ENCODE results near the gene SBSN.

Gene SBSN

GRCh38 chr19:35556025-35556590, 28.0 kb upstream of the SBSN start:
- H3K4me3 ChIP-seq (ENCODE audit: low read length) = no peak overlapping the region
- no peak overlapping the region for H3K27ac ChIP-seq (ENCODE audit: low read depth, low read length)
- no peaks in the 10 kb centered on the region for H3K27me3 ChIP-seq (ENCODE audit: insufficient read depth, low read length, poor library complexity)
- H3K4me1 ChIP-seq (ENCODE audit: control insufficient read depth, low read depth, low read length) = no peaks in the 10 kb centered on the region
- H2BK120ac ChIP-seq (ENCODE audit: low read depth, low read length) = no peak overlapping the region
- no CpG with 5 or more reads among the region's 9 CpGs for WGBS (ENCODE audit: extremely low coverage, insufficient coverage, low lambda C conversion rate)
- H3K36me3 ChIP-seq (ENCODE audit: control insufficient read depth, insufficient read depth, low read length) = no peaks in the 10 kb centered on the region
- H3K9ac ChIP-seq (ENCODE audit: low read length) = no peak overlapping the region
- no peak overlapping the region for H2AK5ac ChIP-seq (ENCODE audit: low read length)
- H3K23ac ChIP-seq (ENCODE audit: low read length) = no peak overlapping the region
- no peak overlapping the region for H3K56ac ChIP-seq (ENCODE audit: low read length)
- no peak overlapping the region for H3K4ac ChIP-seq (ENCODE audit: low read depth, low read length)
- H4K8ac ChIP-seq (ENCODE audit: low read depth, low read length) = no peak overlapping the region
- no peak overlapping the region for H2BK5ac ChIP-seq (ENCODE audit: low read length)
- H4K5ac ChIP-seq (ENCODE audit: low read length) = no peak overlapping the region
- no peak for DNase-seq
- no peaks in the 10 kb centered on the region for H3K79me2 ChIP-seq (ENCODE audit: control insufficient read depth, insufficient read depth, low read length)
- no peaks in the 10 kb centered on the region for H3K79me1 ChIP-seq (ENCODE audit: low read length)
- H2BK15ac ChIP-seq (replicated peaks; ENCODE audit: low read depth) = no peak overlapping the region
- no peak overlapping the region for H3K4me2 ChIP-seq (ENCODE audit: low read length)
- H3K18ac ChIP-seq (ENCODE audit: low read length) = no peak overlapping the region

DNA sequence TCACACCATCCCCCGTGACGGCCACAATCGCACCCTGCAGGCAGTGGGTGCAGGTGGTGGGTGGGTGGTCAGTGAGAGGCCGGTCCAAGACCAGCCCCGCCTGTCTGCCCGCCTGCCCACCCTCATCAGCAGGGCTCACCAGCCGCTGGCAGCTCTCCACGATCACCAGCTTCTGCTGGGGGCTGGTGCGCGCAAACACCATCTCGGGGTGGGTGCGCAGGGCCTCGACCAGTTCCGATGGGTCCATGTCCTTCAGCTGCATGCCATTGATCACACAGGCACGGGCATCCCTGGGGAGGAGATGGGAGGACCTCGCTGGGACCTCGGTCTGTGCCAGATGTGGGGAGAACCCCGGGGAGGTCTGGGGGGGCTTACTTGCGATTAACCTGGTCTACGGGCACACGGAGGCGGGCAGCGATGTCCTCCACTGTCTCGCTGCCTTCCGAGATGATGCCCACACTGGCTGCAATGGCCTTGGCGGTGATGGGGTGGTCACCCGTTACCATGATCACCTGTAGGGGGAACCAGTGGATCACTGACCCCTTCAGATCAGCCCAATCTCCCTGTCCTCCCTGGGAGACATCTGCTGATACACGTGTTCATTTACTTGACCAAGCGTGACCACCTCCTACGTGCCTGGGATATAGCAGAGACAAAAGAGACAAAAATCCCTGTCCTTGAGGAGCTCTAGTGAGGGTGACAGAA, 27.3 kb upstream of the SBSN start:
- Histone ChIP-seq H3K27me3 (ENCODE audit: insufficient read depth, low read length, poor library complexity) (no peaks in the 10 kb centered on the region), H3K79me1 (ENCODE audit: low read length) (no peaks in the 10 kb centered on the region), H4K5ac (ENCODE audit: low read length) (no peak overlapping the region), H4K8ac (ENCODE audit: low read depth, low read length) (no peak overlapping the region), H3K36me3 (ENCODE audit: control insufficient read depth, insufficient read depth, low read length) (no peaks in the 10 kb centered on the region), H3K79me2 (ENCODE audit: control insufficient read depth, insufficient read depth, low read length) (no peaks in the 10 kb centered on the region), H3K4ac (ENCODE audit: low read depth, low read length) (no peak overlapping the region), H3K18ac (ENCODE audit: low read length) (no peak overlapping the region), H3K4me3 (ENCODE audit: low read length) (no peak overlapping the region), H3K27ac (ENCODE audit: low read depth, low read length) (no peak overlapping the region), H3K4me1 (ENCODE audit: control insufficient read depth, low read depth, low read length) (no peaks in the 10 kb centered on the region), H2BK5ac (ENCODE audit: low read length) (no peak overlapping the region), H3K4me2 (ENCODE audit: low read length) (no peak overlapping the region), H3K23ac (ENCODE audit: low read length) (no peak overlapping the region), H2BK120ac (ENCODE audit: low read depth, low read length) (no peak overlapping the region), H2BK15ac (replicated peaks; ENCODE audit: low read depth) (no peak overlapping the region), H3K56ac (ENCODE audit: low read length) (no peak overlapping the region), H3K9ac (ENCODE audit: low read length) (no peak overlapping the region), H2AK5ac (ENCODE audit: low read length) (no peak overlapping the region)
- no CpG with 5 or more reads among the region's 30 CpGs for WGBS (ENCODE audit: extremely low coverage, insufficient coverage, low lambda C conversion rate)
- peak; percentile 75 for DNase-seq

DNA sequence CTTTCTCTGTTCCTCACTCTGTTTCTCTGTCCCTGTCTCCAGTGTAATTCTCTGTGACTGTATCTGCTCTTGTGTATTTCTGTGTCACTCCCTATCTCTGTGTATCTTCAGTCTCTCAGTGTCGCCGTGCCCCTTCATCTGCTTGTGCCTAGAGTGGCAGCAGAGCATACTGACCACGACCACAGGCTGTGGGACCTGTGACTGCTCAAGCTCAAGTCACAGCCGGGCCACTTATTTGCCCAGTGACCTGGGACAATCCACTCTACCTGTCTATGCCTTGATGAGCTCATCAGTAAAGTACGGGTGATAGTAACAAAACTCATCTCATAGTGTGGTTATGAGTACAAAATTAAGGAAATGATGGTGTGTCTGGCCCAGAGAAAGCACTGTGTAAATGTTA, 26.0 kb upstream of the SBSN start:
- Histone ChIP-seq H4K5ac (ENCODE audit: low read length) (no peak overlapping the region), H3K79me2 (ENCODE audit: control insufficient read depth, insufficient read depth, low read length) (no peaks in the 10 kb centered on the region), H2BK120ac (ENCODE audit: low read depth, low read length) (no peak overlapping the region), H3K4me3 (ENCODE audit: low read length) (no peak overlapping the region), H3K27ac (ENCODE audit: low read depth, low read length) (no peak overlapping the region), H3K27me3 (ENCODE audit: insufficient read depth, low read length, poor library complexity) (no peaks in the 10 kb centered on the region), H3K4me1 (ENCODE audit: control insufficient read depth, low read depth, low read length) (no peaks in the 10 kb centered on the region), H3K18ac (ENCODE audit: low read length) (no peak overlapping the region), H3K79me1 (ENCODE audit: low read length) (no peaks in the 10 kb centered on the region), H3K4me2 (ENCODE audit: low read length) (no peak overlapping the region), H2BK5ac (ENCODE audit: low read length) (no peak overlapping the region), H2BK15ac (replicated peaks; ENCODE audit: low read depth) (no peak overlapping the region), H4K8ac (ENCODE audit: low read depth, low read length) (no peak overlapping the region), H2AK5ac (ENCODE audit: low read length) (no peak overlapping the region), H3K23ac (ENCODE audit: low read length) (no peak overlapping the region), H3K56ac (ENCODE audit: low read length) (no peak overlapping the region), H3K9ac (ENCODE audit: low read length) (no peak overlapping the region), H3K4ac (ENCODE audit: low read depth, low read length) (no peak overlapping the region), H3K36me3 (ENCODE audit: control insufficient read depth, insufficient read depth, low read length) (no peaks in the 10 kb centered on the region)
- DNase-seq = no peak
- WGBS (ENCODE audit: extremely low coverage, insufficient coverage, low lambda C conversion rate) = no CpG with 5 or more reads among the region's 5 CpGs

- H3K9ac ChIP-seq (ENCODE audit: low read length) = no peak overlapping the region
- no CpG with 5 or more reads among the region's 14 CpGs for WGBS (ENCODE audit: extremely low coverage, insufficient coverage, low lambda C conversion rate)
- no peak overlapping the region for H3K4me2 ChIP-seq (ENCODE audit: low read length)
- no peak overlapping the region for H2BK5ac ChIP-seq (ENCODE audit: low read length)
- no peak overlapping the region for H2BK15ac ChIP-seq (replicated peaks; ENCODE audit: low read depth)
- DNase-seq = no peak
- H3K79me2 ChIP-seq (ENCODE audit: control insufficient read depth, insufficient read depth, low read length) = no peaks in the 10 kb centered on the region
- H3K4ac ChIP-seq (ENCODE audit: low read depth, low read length) = no peak overlapping the region
- no peaks in the 10 kb centered on the region for H3K36me3 ChIP-seq (ENCODE audit: control insufficient read depth, insufficient read depth, low read length)
- no peaks in the 10 kb centered on the region for H3K79me1 ChIP-seq (ENCODE audit: low read length)
- H3K56ac ChIP-seq (ENCODE audit: low read length) = no peak overlapping the region
- H3K27ac ChIP-seq (ENCODE audit: low read depth, low read length) = no peak overlapping the region
- no peak overlapping the region for H4K5ac ChIP-seq (ENCODE audit: low read length)
- H2BK120ac ChIP-seq (ENCODE audit: low read depth, low read length) = no peak overlapping the region
- no peak overlapping the region for H3K23ac ChIP-seq (ENCODE audit: low read length)
- H2AK5ac ChIP-seq (ENCODE audit: low read length) = no peak overlapping the region
- no peak overlapping the region for H4K8ac ChIP-seq (ENCODE audit: low read depth, low read length)
- H3K27me3 ChIP-seq (ENCODE audit: insufficient read depth, low read length, poor library complexity) = no peaks in the 10 kb centered on the region
- H3K4me1 ChIP-seq (ENCODE audit: control insufficient read depth, low read depth, low read length) = no peaks in the 10 kb centered on the region
- no peak overlapping the region for H3K4me3 ChIP-seq (ENCODE audit: low read length)
- H3K18ac ChIP-seq (ENCODE audit: low read length) = no peak overlapping the region
Observed at GRCh38 chr19:35553385-35554000, 25.4 kb upstream of the SBSN start.

DNA sequence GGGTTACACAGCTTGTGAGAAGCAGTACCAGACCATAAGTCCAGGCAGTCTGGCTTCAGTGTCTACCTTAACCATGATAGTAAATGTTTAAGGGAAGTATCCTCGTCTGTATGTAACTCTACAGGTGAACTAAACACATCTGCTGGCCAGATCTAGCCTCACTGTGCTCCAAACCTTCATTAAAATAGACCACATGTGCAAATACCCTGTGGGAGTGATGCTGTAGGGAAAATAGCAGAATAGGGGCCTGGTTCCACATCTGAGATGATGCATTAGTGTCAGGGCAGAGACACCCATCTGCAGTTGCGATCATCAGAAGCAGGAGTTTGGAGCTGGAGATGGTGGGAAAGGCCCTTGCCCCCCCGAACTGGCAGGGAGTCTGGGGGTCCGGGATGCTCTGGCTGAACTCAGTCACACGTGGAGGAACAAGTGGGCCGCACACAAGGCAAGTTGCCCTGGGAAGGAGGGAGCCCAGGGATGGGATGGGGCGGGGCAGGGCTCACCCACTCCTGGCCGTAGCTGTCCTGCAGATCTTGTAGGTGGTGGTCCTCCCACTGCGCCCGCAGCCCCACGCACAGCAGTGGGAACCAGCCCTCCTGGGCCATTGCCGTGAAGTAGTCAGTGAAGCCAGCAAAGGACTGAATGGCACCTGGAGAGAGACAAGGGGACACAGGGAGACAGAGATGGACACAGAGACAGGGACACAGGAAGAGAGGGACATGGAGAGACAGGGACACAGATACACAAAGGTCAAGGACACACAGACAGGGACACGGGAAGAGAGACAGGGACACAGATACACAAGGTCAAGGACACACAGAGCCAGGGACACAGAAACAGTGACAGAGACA, 24.6 kb upstream of the SBSN start:
- H2BK120ac ChIP-seq (ENCODE audit: low read depth, low read length) = no peak overlapping the region
- no peak overlapping the region for H3K4ac ChIP-seq (ENCODE audit: low read depth, low read length)
- no peak overlapping the region for H3K56ac ChIP-seq (ENCODE audit: low read length)
- no peak overlapping the region for H3K18ac ChIP-seq (ENCODE audit: low read length)
- H3K4me3 ChIP-seq (ENCODE audit: low read length) = no peak overlapping the region
- no peak overlapping the region for H3K27ac ChIP-seq (ENCODE audit: low read depth, low read length)
- no peak overlapping the region for H3K4me2 ChIP-seq (ENCODE audit: low read length)
- no CpG with 5 or more reads among the region's 13 CpGs for WGBS (ENCODE audit: extremely low coverage, insufficient coverage, low lambda C conversion rate)
- H2AK5ac ChIP-seq (ENCODE audit: low read length) = no peak overlapping the region
- no peaks in the 10 kb centered on the region for H3K4me1 ChIP-seq (ENCODE audit: control insufficient read depth, low read depth, low read length)
- DNase-seq = no peak
- no peak overlapping the region for H2BK15ac ChIP-seq (replicated peaks; ENCODE audit: low read depth)
- H4K8ac ChIP-seq (ENCODE audit: low read depth, low read length) = no peak overlapping the region
- no peak overlapping the region for H2BK5ac ChIP-seq (ENCODE audit: low read length)
- H3K36me3 ChIP-seq (ENCODE audit: control insufficient read depth, insufficient read depth, low read length) = no peaks in the 10 kb centered on the region
- H3K79me2 ChIP-seq (ENCODE audit: control insufficient read depth, insufficient read depth, low read length) = no peaks in the 10 kb centered on the region
- no peaks in the 10 kb centered on the region for H3K79me1 ChIP-seq (ENCODE audit: low read length)
- H3K23ac ChIP-seq (ENCODE audit: low read length) = no peak overlapping the region
- H4K5ac ChIP-seq (ENCODE audit: low read length) = no peak overlapping the region
- no peak overlapping the region for H3K9ac ChIP-seq (ENCODE audit: low read length)
- no peaks in the 10 kb centered on the region for H3K27me3 ChIP-seq (ENCODE audit: insufficient read depth, low read length, poor library complexity)
